ENCODE data around the gene RAB10. TPM values are rescaled to one million over a fixed set of nuclear protein-coding genes. Genes with fewer than 3 reads are reported as not detected.

Gene RAB10
- total RNA-seq, 1 donor from 2014 or later: 86.5 TPM

DNA sequence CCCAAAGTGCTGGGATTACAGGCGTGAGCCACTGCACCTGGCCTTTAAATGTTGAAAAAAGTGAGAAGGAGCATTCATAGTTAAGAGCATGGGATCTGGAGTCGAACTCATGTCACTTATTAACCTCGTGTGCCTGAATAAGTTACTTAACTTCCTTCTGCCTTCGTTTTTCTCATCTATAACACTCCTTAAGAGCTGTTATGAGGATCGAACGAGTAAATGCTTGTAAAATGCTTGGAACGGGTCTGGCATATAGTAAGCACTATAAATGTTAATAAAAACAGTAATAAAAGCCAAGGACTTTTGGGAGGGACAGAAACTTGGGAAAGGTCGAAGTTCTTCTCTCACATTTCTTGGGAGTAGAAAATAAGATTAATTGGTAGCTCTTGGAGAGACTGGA, 40.8 kb downstream of the RAB10 start:
- H3K4me3 Mint-ChIP-seq: no peak overlapping the region
- H3K27ac Mint-ChIP-seq: peak overlapping the region; percentile 82

DNA sequence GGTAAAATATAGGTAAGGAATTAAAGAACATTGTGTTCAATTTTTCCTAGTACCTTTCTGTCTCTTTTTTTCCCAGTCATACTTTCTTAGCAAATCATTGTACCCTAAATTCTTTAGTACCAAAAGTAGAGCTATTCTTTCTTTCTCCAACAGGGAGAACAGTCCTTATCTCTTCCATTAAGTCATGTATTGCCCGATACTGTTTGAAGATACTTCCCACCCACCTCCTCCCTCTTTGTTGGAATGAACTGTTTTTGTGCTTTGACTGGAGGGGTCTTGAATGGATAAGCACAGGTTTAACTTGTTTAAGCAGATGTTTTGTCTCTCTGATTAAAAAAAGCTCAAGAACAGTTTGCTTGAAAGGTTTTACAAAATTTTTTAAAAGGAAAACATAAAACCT, 41.3 kb downstream of the RAB10 start:
- H3K36me3 Mint-ChIP-seq: peaks cover 15% of the 10 kb centered on the region
- TF ChIP-seq, protein P1, sequence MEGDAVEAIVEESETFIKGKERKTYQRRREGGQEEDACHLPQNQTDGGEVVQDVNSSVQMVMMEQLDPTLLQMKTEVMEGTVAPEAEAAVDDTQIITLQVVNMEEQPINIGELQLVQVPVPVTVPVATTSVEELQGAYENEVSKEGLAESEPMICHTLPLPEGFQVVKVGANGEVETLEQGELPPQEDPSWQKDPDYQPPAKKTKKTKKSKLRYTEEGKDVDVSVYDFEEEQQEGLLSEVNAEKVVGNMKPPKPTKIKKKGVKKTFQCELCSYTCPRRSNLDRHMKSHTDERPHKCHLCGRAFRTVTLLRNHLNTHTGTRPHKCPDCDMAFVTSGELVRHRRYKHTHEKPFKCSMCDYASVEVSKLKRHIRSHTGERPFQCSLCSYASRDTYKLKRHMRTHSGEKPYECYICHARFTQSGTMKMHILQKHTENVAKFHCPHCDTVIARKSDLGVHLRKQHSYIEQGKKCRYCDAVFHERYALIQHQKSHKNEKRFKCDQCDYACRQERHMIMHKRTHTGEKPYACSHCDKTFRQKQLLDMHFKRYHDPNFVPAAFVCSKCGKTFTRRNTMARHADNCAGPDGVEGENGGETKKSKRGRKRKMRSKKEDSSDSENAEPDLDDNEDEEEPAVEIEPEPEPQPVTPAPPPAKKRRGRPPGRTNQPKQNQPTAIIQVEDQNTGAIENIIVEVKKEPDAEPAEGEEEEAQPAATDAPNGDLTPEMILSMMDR (IDR thresholded peaks at IDR 0.05; ENCODE audit: unreplicated experiment): no peak
- no peaks in the 10 kb centered on the region for H3K27me3 Mint-ChIP-seq (ENCODE audit: low read depth)
- H3K4me3 Mint-ChIP-seq: no peak overlapping the region
- peaks cover 14% of the 10 kb centered on the region for H3K9me3 Mint-ChIP-seq
- H3K27ac Mint-ChIP-seq: peak overlapping the region; percentile 82
- no peak for DNase-seq (ENCODE audit: low spot score in 2 of 2, unreplicated experiment in 2 of 2)
- peaks cover 24% of the 10 kb centered on the region for H3K4me1 Mint-ChIP-seq

More for the DNA sequence above, 40.8 kb downstream of the RAB10 start:
- DNase-seq (ENCODE audit: low spot score in 2 of 2, unreplicated experiment in 2 of 2): no peak
- peaks cover 27% of the 10 kb centered on the region for H3K4me1 Mint-ChIP-seq
- peaks cover 10% of the 10 kb centered on the region for H3K36me3 Mint-ChIP-seq
- no peaks in the 10 kb centered on the region for H3K27me3 Mint-ChIP-seq (ENCODE audit: low read depth)
- H3K9me3 Mint-ChIP-seq: peaks cover 10% of the 10 kb centered on the region
- TF ChIP-seq, protein P1 (IDR thresholded peaks at IDR 0.05; ENCODE audit: unreplicated experiment): no peak

DNA sequence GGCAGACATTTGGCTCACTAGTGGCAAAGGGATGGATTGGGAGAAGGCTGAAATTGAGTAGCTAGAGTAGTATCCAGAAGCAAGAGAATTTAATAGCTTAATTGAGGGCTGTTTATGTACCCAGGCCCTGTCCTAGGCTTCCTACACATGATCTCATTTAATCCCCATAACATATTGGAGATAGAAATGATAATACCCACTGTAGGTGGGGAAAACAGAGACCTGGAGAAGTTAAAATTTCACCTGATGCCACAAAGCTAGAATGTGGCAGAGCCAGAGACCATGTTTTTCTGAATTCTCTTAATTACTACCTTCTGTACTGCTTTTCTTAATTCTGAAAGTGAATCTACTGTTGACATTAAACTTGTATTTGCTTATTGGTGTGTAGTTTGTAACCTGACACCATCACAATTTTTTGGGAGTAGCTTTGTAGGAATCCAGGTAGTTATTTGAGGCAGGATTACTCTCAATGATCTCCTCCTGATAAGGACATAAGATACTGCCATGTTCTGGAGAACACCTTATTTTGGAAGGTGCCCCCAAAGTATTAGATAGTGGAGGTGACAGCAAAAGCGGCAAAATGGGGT, 42.2 kb downstream of the RAB10 start:
- DNase-seq (ENCODE audit: low spot score in 2 of 2, unreplicated experiment in 2 of 2): no peak
- Mint-ChIP-seq H3K27ac (peak overlapping the region; percentile 82), H3K36me3 (peaks cover 25% of the 10 kb centered on the region), H3K9me3 (peaks cover 23% of the 10 kb centered on the region), H3K27me3 (ENCODE audit: low read depth) (no peaks in the 10 kb centered on the region), H3K4me3 (no peak overlapping the region), H3K4me1 (peaks cover 24% of the 10 kb centered on the region)
- TF ChIP-seq, protein P1 (IDR thresholded peaks at IDR 0.05; ENCODE audit: unreplicated experiment): no peak

DNA sequence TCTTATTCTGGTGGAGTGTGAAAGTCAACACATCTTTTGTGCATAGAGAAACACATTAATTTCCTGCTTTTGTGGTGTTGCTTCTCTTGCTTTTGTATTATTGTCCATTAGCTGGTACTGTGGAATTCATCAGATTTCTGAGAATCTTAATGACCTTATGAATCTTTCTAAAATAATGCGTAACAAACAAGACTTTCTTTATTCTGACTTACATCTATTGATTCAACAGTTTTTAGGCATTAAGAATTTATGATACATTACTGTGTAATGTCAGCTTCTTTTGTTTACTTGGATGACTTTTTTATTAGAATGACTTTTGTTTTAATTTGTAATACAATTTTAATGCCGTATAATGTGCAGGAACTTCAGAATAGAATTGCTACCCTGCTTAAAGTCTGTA, 43.4 kb downstream of the RAB10 start:
- TF ChIP-seq, protein P1 (IDR thresholded peaks at IDR 0.05; ENCODE audit: unreplicated experiment): no peak

DNA sequence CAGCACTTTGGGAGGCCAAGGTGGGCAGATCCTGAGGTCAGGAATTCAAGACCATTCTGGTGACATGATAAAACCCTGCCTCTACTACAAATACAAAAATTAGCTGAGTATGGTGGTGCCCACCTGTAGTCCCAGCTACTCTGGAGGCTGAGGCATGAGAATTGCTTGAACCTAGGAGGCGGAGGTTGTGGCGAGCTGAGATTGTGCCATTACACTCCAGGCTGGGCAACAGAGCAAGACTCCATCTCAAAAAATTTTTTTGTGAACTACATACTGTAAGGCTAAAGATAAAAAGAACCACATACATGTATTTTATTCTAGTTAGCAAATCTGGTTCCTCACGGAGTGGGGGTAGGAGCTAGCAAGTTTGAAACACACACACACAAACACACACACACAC, 45.1 kb downstream of the RAB10 start:
- Mint-ChIP-seq H3K4me3 (no peak overlapping the region), H3K36me3 (peaks cover 38% of the 10 kb centered on the region), H3K27me3 (ENCODE audit: low read depth) (no peaks in the 10 kb centered on the region), H3K27ac (no peak overlapping the region), H3K9me3 (peaks cover 36% of the 10 kb centered on the region), H3K4me1 (peaks cover 20% of the 10 kb centered on the region)
- TF ChIP-seq, protein P1 (IDR thresholded peaks at IDR 0.05; ENCODE audit: unreplicated experiment): no peak
- no peak for DNase-seq (ENCODE audit: low spot score in 2 of 2, unreplicated experiment in 2 of 2)

More for the DNA sequence above, 43.4 kb downstream of the RAB10 start:
- Mint-ChIP-seq H3K9me3 (peaks cover 30% of the 10 kb centered on the region), H3K4me1 (peaks cover 24% of the 10 kb centered on the region), H3K27ac (no peak overlapping the region), H3K36me3 (peaks cover 33% of the 10 kb centered on the region), H3K27me3 (ENCODE audit: low read depth) (no peaks in the 10 kb centered on the region), H3K4me3 (no peak overlapping the region)
- DNase-seq (ENCODE audit: low spot score in 2 of 2, unreplicated experiment in 2 of 2): no peak

All from mesothelial cell of epicardium (in vitro differentiated cells).